Type B pancreatic cell (in vitro differentiated cells): ENCODE results near the gene CD33. TPM values are rescaled to one million over a fixed set of nuclear protein-coding genes. Genes with fewer than 3 reads are reported as not detected.

Experiments used
- DNase-seq: peaks from one replicate; pipeline ENCODE4 v3.0.0; 2021; ENCODE audit warnings: mixed read lengths; ENCODE audit not compliant: unreplicated experiment; ENCODE audit errors: extremely low spot score
- H3K27ac Mint-ChIP-seq: 2 replicates; pipeline ENCODE4 v1.8.0; 2021; ENCODE audit warnings: mild to moderate bottlenecking, mixed read lengths
- H3K27me3 Mint-ChIP-seq: 2 replicates; pipeline ENCODE4 v1.8.0; 2021; ENCODE audit warnings: mixed read lengths
- H3K36me3 Mint-ChIP-seq: 2 replicates; pipeline ENCODE4 v1.8.0; 2021; ENCODE audit warnings: mixed read lengths
- H3K4me1 Mint-ChIP-seq: one replicate; pipeline ENCODE4 v1.8.0; 2021; ENCODE audit warnings: mixed read lengths; ENCODE audit not compliant: unreplicated experiment
- H3K4me3 Mint-ChIP-seq: 2 replicates; pipeline ENCODE4 v1.8.0; 2021; ENCODE audit warnings: mild to moderate bottlenecking, mixed read lengths
- H3K9me3 Mint-ChIP-seq: 2 replicates; pipeline ENCODE4 v1.8.0; 2021; ENCODE audit warnings: mixed read lengths
- CTCF ChIP-seq: fragments of 200-600 bp; sonication (generic); conservative IDR thresholded peaks from 2 replicates; pipeline ENCODE4 v1.5.0; 2021; ENCODE audit warnings: antibody characterized with exemption, mild to moderate bottlenecking
- total RNA-seq: library from RNA; stranded (reverse); gene quantifications from 2 replicates; pipeline ENCODE4 v1.2.1, GENCODE V29; 2021; ENCODE audit warnings: low replicate concordance

The CD33 gene
- total RNA-seq, 1 donor from 2014 or later, result not detected

- Mint-ChIP-seq H3K4me1 (no peaks in the 10 kb centered on the region), H3K36me3 (no peaks in the 10 kb centered on the region), H3K27me3 (peaks cover 43% of the 10 kb centered on the region), H3K27ac (no peak overlapping the region), H3K4me3 (no peak overlapping the region), H3K9me3 (no peaks in the 10 kb centered on the region)
- no peak for DNase-seq
- TF ChIP-seq CTCF, result no peak
Observed at GRCh38 chr19:51224163-51224641, 678 bp upstream of the CD33 start.

- H3K4me3 Mint-ChIP-seq, result no peak overlapping the region
Observed at GRCh38 chr19:51226067-51226466, 1.2 kb downstream of the CD33 start.

GRCh38 chr19:51227326-51227725 lies 2.4 kb downstream of the CD33 start:
- Mint-ChIP-seq H3K4me3 (no peak overlapping the region), H3K4me1 (no peaks in the 10 kb centered on the region), H3K27ac (no peak overlapping the region), H3K27me3 (peaks cover 39% of the 10 kb centered on the region), H3K9me3 (no peaks in the 10 kb centered on the region), H3K36me3 (no peaks in the 10 kb centered on the region)
- no peak for DNase-seq
- no peak for TF ChIP-seq CTCF

More at GRCh38 chr19:51226067-51226466, 1.2 kb downstream of the CD33 start:
- no peak for DNase-seq
- no peaks in the 10 kb centered on the region for H3K4me1 Mint-ChIP-seq
- peaks cover 39% of the 10 kb centered on the region for H3K27me3 Mint-ChIP-seq
- no peaks in the 10 kb centered on the region for H3K9me3 Mint-ChIP-seq
- no peaks in the 10 kb centered on the region for H3K36me3 Mint-ChIP-seq
- TF ChIP-seq CTCF, result no peak
- no peak overlapping the region for H3K27ac Mint-ChIP-seq

- Mint-ChIP-seq H3K4me3 (no peak overlapping the region), H3K36me3 (no peaks in the 10 kb centered on the region), H3K27me3 (peaks cover 37% of the 10 kb centered on the region), H3K27ac (no peak overlapping the region), H3K9me3 (no peaks in the 10 kb centered on the region), H3K4me1 (no peaks in the 10 kb centered on the region)
- no peak for TF ChIP-seq CTCF
- DNase-seq, result no peak
Observed at GRCh38 chr19:51227966-51228365, 3.1 kb downstream of the CD33 start.

GRCh38 chr19:51240866-51241265 lies 16.0 kb downstream of the CD33 start:
- Mint-ChIP-seq H3K9me3 (no peaks in the 10 kb centered on the region), H3K27ac (no peak overlapping the region), H3K4me3 (no peak overlapping the region), H3K36me3 (no peaks in the 10 kb centered on the region), H3K4me1 (no peaks in the 10 kb centered on the region), H3K27me3 (peaks cover 8% of the 10 kb centered on the region)
- DNase-seq, result no peak
- TF ChIP-seq CTCF, result no peak
